Ishikawa (cell line): ENCODE measurements around the gene TERT.

ENCODE experiments used
- CEBPB ChIP-seq: IDR thresholded peaks from 2 replicates; pipeline ENCODE4 v1.6.1; 2012
- CREB1 ChIP-seq: IDR thresholded peaks from 2 replicates; pipeline ENCODE4 v1.6.1; 2012; ENCODE audit warnings: low read depth
- EGR1 ChIP-seq: IDR thresholded peaks from 2 replicates; pipeline ENCODE4 v1.6.1; 2012
- EP300 ChIP-seq: IDR thresholded peaks from 2 replicates; pipeline ENCODE4 v1.6.1; 2012; ENCODE audit warnings: borderline replicate concordance
- FOXM1 ChIP-seq: IDR thresholded peaks from 2 replicates; pipeline ENCODE4 v1.6.1; 2012; ENCODE audit warnings: low read depth, borderline replicate concordance
- MAX ChIP-seq: IDR thresholded peaks from 2 replicates; pipeline ENCODE4 v1.6.1; 2012
- NFIC ChIP-seq: IDR thresholded peaks from 2 replicates; pipeline ENCODE4 v1.6.1; 2012
- RAD21 ChIP-seq: IDR thresholded peaks from 2 replicates; pipeline ENCODE4 v1.6.1; 2012; ENCODE audit warnings: low read depth
- REST ChIP-seq: IDR thresholded peaks from 2 replicates; pipeline ENCODE4 v1.6.1; 2012; ENCODE audit warnings: low read depth, mild to moderate bottlenecking
- TAF1 ChIP-seq: IDR thresholded peaks from 2 replicates; pipeline ENCODE4 v1.6.1; 2012; ENCODE audit warnings: low read depth, mild to moderate bottlenecking
- TCF12 ChIP-seq: IDR thresholded peaks from 2 replicates; pipeline ENCODE4 v1.6.1; 2012; ENCODE audit warnings: low read depth
- TEAD4 ChIP-seq: IDR thresholded peaks from 2 replicates; pipeline ENCODE4 v1.6.1; 2012
- USF1 ChIP-seq: IDR thresholded peaks from 2 replicates; pipeline ENCODE4 v1.6.1; 2012
- YY1 ChIP-seq: IDR thresholded peaks from 2 replicates; pipeline ENCODE4 v1.6.1; 2012; ENCODE audit warnings: low read depth
- ZBTB7A ChIP-seq: IDR thresholded peaks from 2 replicates; pipeline ENCODE4 v1.6.1; 2012; ENCODE audit warnings: low read depth

Gene TERT

GRCh38 chr5:1227667-1228066 lies 67.2 kb downstream of the TERT start:
- TF ChIP-seq NFIC (0 out of 2 replicates have a peak, but pooled peaks have one; percentile 24), USF1 (peak; percentile 42; the same call in 1 of the 2 replicates), YY1 (no peak), ZBTB7A (no peak), TAF1 (no peak), EGR1 (no peak), CREB1 (no peak), RAD21 (no peak), TCF12 (peak; percentile 34; the same call in 1 of the 2 replicates), TEAD4 (no peak), REST (no peak)

- no peak for TF ChIP-seq TCF12
- TF ChIP-seq EP300: no peak
- no peak for TF ChIP-seq NFIC
- TF ChIP-seq FOXM1: no peak
- TF ChIP-seq EGR1: no peak
- no peak for TF ChIP-seq MAX
- no peak for TF ChIP-seq TEAD4
- TF ChIP-seq YY1: no peak
- no peak for TF ChIP-seq CEBPB
- TF ChIP-seq TAF1: no peak
- TF ChIP-seq USF1: no peak
- TF ChIP-seq REST: no peak
- TF ChIP-seq ZBTB7A: no peak
- no peak for TF ChIP-seq RAD21
- TF ChIP-seq CREB1: no peak
These were observed 67.9 kb downstream of the TERT start for GRCh38 chr5:1226839-1227581.

- no peak for TF ChIP-seq TCF12
- TF ChIP-seq MAX: no peak
- no peak for TF ChIP-seq RAD21
- TF ChIP-seq YY1: no peak
These were observed 68.6 kb downstream of the TERT start for GRCh38 chr5:1226231-1226630.

GRCh38 chr5:1225081-1225480 lies 69.8 kb downstream of the TERT start, which contains the start of gene SLC6A18:
SLC6A18 (plus strand) TSS chr5:1225381; CDS start chr5:1225478, 97 bp downstream.
- TF ChIP-seq TAF1: no peak
- TF ChIP-seq REST: no peak

- TF ChIP-seq NFIC (no peak), MAX (no peak)
These were observed 70.2 kb downstream of the TERT start for GRCh38 chr5:1224631-1225030.
